Renal pelvis (tissue), 4 donors: ENCODE results near the gene TMEM45B. TPM values are rescaled to one million over a fixed set of nuclear protein-coding genes. Genes with fewer than 3 reads are reported as not detected.
A peak's percentile ranks its signal among the peaks of the same experiment; 100 is the strongest.
"Not testable (repeated sequence)": the region's sequence is repeated elsewhere in the genome, so short reads cannot be mapped to it uniquely, and the experiment has no call there.

ENCODE experiments used
- DNase-seq: peaks from one replicate; pipeline ENCODE4 v3.0.0-alpha.2; 2013
- polyA plus RNA-seq, 3 donors: library from polyadenylated mRNA; unstranded; fragments of 120-200 nt; gene quantifications; one replicate each; pipeline ENCODE4 v1.2.1, GENCODE V29; 2013; ENCODE audit not compliant: insufficient read length in 3 of 3

The TMEM45B gene
- polyA plus RNA-seq, 3 donors = 16.1 to 28.9 (median 17.4) TPM

DNA sequence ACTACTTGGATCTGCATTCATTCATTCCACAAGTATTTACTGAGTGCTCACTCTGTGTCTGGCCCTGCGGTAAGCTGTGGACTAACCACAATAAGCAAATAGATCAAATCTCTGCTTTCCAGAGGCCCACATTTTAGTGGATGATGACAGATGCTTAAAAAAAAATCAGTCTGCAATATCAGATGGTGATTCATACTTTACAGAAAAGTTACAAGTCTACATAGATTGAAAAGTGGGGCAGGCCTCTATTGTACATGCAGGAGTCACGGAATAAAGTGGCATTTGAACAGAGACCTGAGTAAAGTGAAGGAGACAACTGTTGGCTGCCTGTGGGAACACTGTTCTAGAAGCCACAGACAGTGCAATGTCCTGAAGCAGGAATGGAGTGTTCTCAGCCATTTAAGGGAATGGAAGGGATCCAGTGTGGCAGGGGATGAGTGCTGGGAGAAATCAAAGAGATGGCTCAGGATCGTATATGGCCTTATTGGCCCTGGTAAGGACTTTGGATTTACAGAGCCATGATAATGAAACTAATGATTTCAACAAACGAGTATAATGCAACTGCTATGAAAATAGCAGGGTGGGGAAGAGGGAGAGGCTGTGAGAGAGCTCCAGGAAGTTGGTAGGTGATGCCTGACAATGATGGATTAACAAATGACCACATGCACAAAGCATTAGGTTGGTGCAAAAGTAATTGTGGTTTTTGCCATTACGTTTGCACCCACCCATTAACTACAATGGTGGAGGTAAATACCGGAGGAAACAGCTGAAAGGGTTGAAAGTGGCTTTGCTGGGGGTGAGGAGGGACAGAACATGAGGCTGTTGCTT lies 31.1 kb downstream of the TMEM45B start:
- no peak for DNase-seq

DNA sequence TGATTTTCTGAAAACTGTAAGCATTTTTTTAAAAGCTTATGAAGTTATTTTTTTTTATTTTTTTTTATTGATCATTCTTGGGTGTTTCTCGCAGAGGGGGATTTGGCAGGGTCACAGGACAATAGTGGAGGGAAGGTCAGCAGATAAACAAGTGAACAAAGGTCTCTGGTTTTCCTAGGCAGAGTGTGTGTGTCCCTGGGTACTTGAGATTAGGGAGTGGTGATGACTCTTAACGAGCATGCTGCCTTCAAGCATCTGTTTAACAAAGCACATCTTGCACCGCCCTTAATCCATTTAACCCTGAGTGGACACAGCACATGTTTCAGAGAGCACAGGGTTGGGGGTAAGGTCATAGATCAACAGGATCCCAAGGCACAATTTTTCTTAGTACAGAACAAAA lies 31.7 kb downstream of the TMEM45B start:
- not testable (repeated sequence) for DNase-seq

DNA sequence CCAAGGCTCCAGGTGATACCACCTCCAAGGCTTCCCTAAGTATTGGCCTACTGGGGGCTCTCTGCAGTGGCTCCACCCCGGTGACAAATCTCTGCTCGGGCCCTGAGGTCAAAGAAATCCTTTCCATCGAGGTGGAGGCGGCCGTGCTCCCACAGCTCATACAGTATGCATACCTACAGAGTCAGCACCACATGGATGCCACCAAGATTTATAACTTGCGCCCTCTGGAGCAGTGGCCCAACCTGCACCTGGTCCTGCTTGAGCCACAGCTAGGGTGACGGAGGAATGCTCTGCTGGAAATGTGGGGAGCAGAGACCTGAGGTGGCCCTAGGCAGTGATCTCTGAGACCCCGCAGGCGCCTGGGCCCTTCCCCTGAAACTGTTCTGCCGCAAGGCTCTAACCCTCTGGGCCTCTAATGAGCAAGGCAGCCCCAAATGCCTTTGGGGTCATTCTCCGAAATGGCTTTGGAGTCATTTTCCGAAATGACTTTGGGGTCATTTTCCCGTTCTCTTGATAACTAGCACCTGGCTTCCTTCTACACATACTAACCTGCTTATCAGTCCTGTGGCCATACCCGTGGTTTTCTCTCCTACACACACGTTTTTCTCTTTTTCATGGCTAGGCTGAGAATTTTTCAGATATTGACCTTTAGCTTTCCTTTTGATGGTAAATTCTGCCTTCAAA lies 33.9 kb downstream of the TMEM45B start:
- DNase-seq = no peak

DNA sequence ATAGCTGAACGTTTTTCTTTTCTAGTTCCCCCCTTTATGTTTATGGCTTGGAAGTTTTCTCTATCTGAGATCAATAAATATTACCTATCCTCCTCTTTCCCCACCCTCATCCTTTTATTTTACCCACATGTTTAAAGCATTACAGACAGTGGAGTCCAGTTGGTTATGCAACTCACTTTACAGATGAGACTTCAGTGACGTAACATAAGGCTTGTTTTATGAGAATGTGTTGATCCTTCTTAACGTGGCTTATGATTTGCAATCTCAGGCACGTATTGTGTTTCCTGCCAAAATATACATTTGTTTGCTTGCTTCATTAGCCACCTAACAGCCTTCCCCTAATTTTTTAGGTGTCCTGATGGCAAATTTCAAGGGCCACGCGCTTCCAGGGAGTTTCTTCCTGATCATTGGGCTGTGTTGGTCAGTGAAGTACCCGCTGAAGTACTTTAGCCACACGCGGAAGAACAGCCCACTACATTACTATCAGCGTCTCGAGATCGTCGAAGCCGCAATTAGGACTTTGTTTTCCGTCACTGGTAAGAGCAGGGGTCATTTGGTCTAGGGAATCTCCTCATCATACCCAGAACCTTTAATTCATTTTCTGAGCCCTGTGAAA lies 36.6 kb downstream of the TMEM45B start:
- no peak for DNase-seq

DNA sequence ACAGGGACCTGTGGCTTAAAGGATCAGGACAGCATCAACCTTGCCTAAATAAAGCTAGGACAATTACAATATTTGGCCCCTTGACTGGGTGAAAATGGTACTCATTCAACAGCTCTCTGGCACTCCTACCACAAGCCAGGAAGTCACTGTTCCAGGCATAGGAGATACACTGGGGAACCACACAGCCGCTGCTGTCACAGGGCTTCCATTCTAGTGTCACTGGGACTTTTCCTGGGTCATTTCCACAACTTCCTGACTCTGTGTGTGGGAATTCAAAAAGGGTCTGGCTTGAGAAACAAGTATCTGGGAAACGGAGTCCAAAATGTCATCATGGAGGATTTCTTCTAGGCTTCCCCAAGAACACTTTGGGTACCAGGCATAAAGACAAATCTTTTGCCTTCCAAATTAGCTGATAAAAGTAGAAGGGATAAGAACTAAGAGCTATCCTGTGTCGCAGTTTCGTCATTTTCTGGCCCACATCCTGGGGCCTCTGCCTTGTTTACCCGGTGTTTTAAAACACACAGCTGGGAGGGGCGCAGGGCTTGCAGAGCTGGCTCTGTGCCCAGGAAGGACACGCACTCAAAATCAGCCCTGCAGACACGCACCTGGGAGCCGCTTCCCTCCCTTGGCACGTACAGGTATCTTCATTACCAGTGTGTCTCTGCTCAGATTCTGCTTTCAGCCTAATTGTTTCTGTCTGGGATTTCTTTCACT lies 38.0 kb downstream of the TMEM45B start:
- DNase-seq = no peak

DNA sequence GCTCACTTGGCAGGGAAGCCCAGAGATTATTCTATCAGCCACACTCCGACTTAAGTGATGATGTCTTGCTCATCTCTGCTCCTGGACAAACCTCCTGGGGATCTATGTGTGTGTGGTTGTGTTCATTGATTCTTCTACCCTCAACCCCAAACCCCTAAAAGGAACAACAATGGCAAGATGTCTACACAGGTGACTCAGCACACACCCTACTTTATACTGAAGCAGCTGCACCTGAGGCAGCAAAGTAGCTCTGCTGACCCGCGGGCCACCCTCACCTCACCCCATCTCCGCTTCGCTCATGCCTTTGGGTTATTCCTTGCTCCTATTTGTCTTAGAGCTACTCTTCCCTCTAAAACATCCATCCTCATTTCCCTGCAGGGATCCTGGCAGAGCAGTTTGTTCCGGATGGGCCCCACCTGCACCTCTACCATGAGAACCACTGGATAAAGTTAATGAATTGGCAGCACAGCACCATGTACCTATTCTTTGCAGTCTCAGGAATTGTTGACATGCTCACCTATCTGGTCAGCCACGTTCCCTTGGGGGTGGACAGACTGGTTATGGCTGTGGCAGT lies 38.7 kb downstream of the TMEM45B start:
- DNase-seq = no peak

DNA sequence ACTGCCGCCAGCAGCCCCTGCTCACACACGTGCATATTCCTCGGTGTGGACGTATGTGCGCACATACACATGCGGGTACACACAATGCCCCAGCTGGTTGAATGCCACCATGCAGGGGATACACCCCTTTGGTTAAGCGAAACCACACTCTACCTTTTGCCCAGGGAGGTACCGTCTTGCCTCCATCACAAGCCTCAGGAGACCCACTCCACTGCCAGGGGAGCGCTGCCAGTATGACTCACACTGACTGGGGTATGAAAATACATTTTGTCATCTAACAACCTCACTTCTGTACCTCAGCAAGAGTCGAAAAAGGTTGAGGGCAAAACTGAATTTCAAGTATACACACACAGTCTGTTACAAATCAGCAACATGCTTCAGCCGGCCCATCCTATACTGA lies 39.4 kb downstream of the TMEM45B start:
- no peak for DNase-seq

DNA sequence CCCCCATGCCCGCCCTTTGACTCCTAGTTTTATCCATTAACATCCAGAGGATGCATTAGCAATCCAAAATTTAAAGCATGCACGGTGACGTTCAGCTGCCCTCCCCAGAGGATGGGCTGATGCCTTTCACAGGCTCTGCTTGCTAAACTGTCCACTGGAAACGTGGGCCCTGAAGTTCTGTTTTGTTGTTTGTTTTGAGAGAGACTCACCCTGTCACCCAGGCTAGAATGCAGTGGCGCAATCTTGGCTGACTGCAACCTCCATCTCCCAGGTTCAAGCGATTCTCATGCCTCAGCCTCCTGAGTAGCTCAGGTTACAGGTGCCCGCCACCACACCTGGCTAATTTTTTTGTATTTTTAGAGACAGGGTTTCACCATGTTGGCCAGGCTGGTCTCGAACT lies 40.4 kb downstream of the TMEM45B start:
- no peak for DNase-seq

DNA sequence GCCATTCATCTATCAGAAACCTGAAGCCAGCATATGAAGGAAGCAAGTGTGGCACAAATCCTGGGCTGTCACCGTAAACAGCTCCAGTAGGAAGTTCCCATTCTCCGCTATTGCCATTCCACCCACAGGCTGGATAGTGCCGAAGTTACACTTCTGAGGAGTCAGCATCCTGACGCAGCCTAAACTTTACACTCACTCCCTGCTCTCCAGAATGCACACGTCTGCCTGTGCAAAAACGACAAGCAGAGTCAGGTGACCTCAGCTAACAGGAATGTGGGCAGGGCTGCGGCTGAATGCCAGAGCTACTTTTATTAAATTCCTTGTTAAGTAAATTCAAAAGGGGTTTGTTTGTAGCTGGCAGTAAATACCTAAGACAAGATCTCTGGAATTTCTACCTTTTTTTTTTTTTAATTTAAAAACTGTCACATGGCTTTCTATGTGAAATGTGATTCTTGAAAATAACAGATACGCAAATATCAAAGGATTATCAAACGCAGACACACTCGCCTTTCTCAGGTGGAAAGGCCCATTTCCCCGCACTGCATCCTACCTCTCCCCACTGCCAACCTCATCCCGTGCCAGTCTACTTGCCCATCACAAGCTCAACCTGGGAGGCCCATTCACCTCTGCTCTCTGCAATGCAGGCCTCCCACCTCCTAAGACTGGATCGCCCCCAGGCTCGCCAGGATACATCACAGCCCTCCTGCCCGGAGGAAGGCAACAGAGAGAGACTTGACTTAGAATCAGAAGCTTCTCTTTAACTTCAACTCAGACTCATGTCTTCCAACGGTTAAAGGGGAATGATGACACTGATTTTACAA lies 46.3 kb downstream of the TMEM45B start:
- peak; percentile 86 for DNase-seq

DNA sequence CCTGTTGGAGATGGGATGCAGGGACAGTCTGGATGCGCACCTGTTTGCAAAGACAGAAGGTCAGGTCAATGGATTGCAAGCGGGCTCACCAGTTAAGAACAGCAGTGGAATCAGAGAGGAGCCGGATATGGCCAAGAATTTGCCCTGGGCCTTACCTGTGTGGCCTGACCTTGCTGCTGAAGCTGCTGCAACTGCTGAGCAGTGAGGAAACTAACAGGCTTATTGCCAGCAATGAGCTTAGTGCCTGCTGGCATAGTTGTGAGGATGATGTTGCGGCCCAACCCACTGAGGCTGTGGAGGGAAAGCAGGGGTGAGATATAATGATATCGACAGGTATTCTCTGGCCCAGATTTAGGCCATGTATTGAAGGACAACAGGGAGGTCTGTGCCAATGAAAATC lies 49.2 kb downstream of the TMEM45B start:
- no peak for DNase-seq

DNA sequence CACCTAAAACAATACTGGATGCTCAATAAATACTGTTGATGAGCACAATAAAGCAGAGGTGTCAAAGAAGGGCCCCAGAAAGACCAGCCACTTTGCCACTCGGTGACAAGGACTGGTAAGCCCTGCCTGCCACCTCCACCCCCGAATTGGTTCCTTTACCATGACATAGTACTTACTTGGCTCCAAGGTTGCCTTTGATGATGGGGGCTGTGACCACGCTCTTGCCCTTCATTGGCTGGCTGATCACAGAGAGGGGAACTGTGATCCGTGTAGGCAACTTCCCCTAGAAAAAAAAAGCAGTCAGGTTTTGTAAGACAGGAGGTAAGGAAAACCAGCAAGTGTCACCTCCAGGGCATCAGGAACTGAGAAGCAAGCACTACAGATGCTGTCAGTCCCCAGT lies 50.1 kb downstream of the TMEM45B start:
- DNase-seq = no peak

DNA sequence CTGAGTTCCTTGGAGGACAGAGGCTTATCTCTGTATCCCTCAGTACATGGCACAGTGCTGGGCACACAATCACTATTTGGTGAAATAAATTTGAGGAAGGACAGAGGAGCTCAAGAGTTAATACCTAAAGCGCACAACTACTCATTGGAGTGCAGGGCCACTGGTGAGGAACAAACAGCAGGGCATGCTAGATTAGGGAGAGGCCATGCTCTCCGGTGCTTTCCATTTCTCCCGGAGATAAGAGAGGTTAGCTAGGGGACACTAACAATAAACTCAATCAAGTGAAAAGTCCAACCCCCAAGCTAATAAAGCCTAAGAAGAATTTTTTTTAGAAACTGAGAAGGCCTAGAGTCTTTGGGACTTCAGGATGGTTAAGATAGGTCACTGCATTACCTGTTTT lies 50.7 kb downstream of the TMEM45B start:
- no peak for DNase-seq

DNA sequence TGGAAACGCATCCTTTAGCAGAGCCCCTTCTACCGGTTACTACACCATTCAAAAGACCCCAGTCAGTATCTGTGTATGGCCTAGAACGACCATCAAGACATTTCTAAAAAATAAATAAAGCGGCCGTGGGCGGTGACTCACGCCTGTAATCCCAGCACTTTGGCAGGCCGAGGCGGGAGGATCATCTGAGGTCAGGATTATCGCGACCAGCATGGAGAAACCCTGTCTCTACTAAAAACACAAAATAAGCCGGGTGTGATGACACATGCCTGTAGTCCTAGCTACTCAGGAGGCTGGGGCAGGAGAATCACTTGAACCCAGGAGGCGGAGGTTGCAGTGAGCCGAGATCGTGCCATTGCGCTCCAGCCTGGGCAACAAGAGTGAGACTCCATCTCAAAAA lies 53.0 kb downstream of the TMEM45B start:
- DNase-seq = not testable (repeated sequence)

DNA sequence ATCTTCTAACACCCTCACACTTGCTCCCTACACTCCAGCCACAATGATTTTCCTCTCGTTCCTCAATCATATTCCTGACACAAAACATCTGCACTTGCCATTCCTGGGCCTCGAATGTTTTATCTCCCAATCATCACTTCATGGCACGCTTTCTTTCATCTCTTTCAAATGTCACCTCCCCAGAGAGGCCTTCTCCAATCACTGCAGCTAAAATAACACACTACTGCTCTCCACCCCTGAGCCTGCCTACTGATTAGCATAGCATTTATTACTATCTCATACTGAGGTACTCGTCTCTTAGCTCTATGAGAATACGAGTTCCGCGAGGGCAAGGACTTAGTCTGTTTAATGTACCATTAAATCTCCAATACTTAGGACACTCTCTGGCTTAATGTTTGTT lies 56.3 kb downstream of the TMEM45B start:
- no peak for DNase-seq

DNA sequence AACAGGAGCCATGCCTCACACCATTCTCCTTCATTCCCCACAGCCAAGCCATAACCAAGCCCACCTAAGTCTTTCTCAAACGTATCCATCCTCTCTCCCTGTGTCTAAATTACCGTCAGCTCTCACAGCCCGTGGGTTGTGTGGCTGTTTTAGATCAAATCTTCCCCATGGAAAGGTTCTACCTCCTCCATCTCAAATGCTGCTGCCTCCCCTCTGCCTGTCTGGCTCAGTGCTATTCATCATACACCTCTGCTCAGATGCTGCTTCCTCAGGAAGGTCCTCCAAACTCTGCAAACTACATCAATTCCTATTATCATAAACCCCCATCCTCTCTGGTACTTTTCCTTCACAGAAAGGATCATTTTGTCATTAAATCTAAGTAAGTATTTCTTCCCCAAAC lies 64.7 kb downstream of the TMEM45B start:
- no peak for DNase-seq

DNA sequence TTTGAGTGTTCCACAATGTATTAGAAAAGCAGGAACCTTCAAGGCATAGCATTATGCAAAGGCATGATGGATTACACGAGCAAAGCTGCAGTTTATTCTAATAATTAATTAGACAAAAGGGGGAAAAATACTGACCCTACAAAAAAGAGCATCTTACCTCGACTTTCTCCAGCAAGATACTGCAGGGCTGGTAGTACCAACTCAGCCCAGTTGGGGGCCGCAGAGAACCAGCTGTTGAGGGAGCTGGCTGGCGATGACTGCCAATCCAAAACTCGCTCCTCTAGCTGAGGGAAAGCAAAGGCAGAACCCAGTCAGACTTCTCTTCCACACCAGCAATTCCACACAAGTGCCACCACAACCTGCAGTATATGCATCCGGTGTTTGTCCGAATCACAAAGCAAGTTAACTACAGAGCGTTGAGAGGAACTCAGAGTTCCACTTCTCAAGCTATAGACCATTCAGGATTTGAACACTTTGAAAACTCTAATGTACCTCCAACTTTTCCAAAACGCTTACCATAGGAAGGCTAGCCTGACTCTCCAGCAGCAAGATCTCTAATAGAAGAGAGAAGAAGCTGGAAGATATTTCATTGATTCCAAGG lies 66.0 kb downstream of the TMEM45B start:
- DNase-seq = no peak

DNA sequence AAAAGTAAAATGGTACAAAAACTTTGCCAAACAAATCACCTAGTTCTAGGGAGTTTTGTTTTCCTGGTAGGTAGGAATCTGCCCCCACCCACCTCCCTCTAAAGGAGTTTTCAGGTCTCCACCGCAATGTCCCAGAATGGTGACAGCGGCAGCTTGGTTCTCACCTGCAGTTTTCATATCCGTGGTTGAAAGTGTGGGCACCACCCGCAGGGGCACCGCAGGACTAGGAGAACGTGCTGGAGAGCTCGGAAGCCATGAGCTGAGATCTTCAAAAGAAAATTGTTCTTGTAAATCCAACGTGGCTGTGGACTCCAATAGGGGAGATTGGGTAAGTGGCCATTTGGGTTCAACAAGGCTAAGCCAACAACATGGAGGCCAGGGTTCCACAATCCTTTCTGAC lies 68.9 kb downstream of the TMEM45B start:
- no peak for DNase-seq

DNA sequence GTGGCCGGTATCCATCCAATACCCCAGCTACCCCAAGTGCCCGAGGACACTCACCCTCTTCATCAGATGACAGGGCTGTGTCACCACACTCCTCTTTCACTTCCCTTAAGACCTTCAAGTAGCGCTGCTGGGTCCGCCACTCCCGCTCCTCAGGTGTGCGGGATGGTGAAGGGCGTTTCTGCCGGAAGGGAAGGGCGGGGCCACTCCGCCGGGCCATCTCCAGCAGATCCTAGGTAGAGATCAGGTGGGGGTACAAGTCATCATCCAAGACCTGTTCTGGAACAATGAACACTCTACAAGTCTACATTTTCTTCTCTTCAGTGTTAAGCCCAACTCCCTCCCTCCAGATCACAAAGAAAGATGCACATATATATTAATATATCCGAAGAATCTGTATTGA lies 69.7 kb downstream of the TMEM45B start:
- no peak for DNase-seq

DNA sequence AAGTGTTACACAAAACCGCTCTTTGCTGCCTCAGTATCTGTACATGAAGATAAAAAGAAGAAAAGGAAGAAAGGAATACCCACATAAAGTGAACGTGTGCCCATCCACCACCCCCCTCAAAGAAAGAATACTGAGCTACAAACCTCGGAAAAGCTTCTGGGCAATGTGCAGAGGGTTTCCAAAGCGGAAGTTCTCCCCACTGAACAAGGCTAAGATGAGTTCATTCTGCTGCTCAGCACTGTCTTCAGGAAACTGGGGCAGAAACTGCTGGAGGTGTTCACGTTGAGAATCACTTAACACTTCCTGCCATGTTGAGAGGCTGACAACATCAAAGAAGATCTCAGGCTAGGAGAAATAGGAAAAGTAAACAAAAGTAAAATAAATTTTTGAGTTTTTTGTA lies 72.8 kb downstream of the TMEM45B start:
- DNase-seq = no peak

DNA sequence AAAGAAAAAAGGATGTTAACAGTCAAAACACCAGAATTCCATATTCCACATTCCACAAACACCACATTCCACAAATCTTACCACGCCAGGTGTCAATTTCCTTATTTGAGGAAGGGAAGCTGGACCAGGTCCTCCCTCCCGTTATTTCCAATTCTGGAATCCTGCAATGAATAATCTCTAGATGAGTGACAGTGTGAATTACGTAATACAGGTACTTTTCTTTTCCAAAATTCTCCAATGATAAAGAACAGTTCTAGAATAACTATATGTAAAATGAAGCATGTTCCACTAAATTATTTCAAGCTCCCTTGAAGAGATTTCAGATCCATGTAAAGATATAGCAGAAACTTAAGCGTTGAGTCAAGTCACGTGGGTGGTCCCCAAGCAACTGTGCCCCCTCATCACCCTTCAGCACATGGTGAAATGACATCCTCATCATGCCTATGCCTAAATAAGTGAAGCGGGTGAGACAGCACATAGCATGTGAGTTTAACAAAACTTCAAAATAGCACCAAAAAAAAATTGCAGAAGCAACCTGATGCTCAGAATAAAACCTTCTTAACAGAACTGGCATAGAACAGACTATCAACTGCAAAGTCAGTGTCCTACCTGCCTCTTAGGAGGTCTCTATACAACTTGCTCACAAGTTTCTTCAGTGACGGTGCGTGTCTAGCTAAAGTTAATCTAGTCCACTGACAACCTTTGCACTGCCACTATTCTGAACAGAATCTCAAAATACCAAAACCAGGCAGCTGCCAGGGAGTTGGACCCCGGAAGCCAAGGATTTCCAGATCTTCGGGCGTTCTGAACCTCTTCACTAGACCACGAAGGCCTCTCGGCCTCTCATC lies 78.9 kb downstream of the TMEM45B start:
- DNase-seq = peak; percentile 4
